GM18499 (cell line): ENCODE measurements around the gene SYNE2.

ENCODE experiments used
- ATAC-seq: cut with Tn5 transposase; IDR thresholded peaks from one replicate; pipeline ENCODE4 v1.9.1; 2021; ENCODE audit warnings: moderate number of reproducible peaks; ENCODE audit not compliant: insufficient read depth, unreplicated experiment

Gene SYNE2

GRCh38 chr14:64233531-64234190, 380.9 kb downstream of the SYNE2 start:
- ATAC-seq = no peak

- ATAC-seq = no peak
Observed at GRCh38 chr14:64234877-64235651, 382.3 kb downstream of the SYNE2 start.

GRCh38 chr14:64235652-64236640, 383.1 kb downstream of the SYNE2 start:
- ATAC-seq = peak; percentile 54

GRCh38 chr14:64238049-64238448, 385.2 kb downstream of the SYNE2 start:
- no peak for ATAC-seq

- no peak for ATAC-seq
Observed at GRCh38 chr14:64238631-64239030, 385.8 kb downstream of the SYNE2 start.

GRCh38 chr14:64244279-64244678, 391.5 kb downstream of the SYNE2 start:
- ATAC-seq = no peak

GRCh38 chr14:64245491-64245890, 392.7 kb downstream of the SYNE2 start:
- ATAC-seq = no peak

- ATAC-seq = no peak
Observed at GRCh38 chr14:64246688-64247087, 393.9 kb downstream of the SYNE2 start.

- ATAC-seq = no peak
Observed at GRCh38 chr14:64247195-64247594, 394.4 kb downstream of the SYNE2 start.

- ATAC-seq = no peak
Observed at GRCh38 chr14:64248689-64249088, 395.9 kb downstream of the SYNE2 start.

- no peak for ATAC-seq
Observed at GRCh38 chr14:64249363-64249762, 396.6 kb downstream of the SYNE2 start.

- ATAC-seq = no peak
Observed at GRCh38 chr14:64253672-64254071, 400.9 kb downstream of the SYNE2 start.

GRCh38 chr14:64255756-64256155, 403.0 kb downstream of the SYNE2 start:
- no peak for ATAC-seq

GRCh38 chr14:64260418-64260817, 407.6 kb downstream of the SYNE2 start:
- no peak for ATAC-seq

- no peak for ATAC-seq
Observed at GRCh38 chr14:64265222-64265621, 412.4 kb downstream of the SYNE2 start.

GRCh38 chr14:64266239-64266638, 413.4 kb downstream of the SYNE2 start:
- ATAC-seq = no peak

GRCh38 chr14:64272019-64272418, 419.2 kb downstream of the SYNE2 start:
- ATAC-seq = no peak
